Gastroesophageal sphincter (tissue), 3 donors: ENCODE measurements around the gene ZEB2.

Source experiments
- EP300 ChIP-seq: sonication (generic); formaldehyde crosslinking; IDR thresholded peaks from one replicate; pipeline ENCODE4 v1.6.1; 2017; ENCODE audit warnings: antibody characterized with exemption, mild to moderate bottlenecking
- POLR2A ChIP-seq, 2 donors: fragments of 450-650 bp; IDR thresholded peaks; one replicate each; pipeline ENCODE4 v1.6.1; 2017; ENCODE audit warnings: antibody characterized with exemption in 2 of 2, mild to moderate bottlenecking in 2 of 2, moderate library complexity in 1 of 2
- POLR2AphosphoS5 ChIP-seq: sonication (generic); formaldehyde crosslinking; IDR thresholded peaks from one replicate; pipeline ENCODE4 v1.6.1; 2017; ENCODE audit warnings: antibody characterized with exemption
- TF ChIP-seq, protein P1 (sequence below), 4 experiments: fragments of 200-600 bp in 2 of 4; fragments of 450-650 bp in 2 of 4; sonication (generic) in 1 of 4; IDR thresholded peaks; one replicate each; pipeline ENCODE4 v1.5.1; 2017 to 2019; ENCODE audit warnings: antibody characterized with exemption in 4 of 4, mild to moderate bottlenecking in 2 of 4, moderate library complexity in 2 of 4

DNA sequence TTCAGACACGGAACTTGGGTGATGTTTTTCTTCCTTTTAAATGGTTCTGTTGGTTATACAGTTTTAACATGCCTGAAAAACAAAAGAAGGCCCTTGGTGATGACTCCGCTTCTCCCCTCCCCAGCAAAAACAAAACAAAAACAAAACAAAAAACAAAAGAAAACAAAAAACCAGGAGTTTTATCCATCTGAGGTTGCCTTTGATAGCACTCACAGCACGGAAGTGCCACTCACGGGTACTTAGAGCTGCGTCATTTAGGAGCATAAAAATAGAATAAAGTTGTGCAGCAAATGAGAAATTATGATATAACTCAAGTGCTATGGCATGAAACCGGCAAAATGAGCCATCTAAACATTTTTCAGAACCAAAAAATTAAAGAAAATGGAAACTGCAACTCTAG, 57.7 kb downstream of the ZEB2 start:
- TF ChIP-seq, protein P1, sequence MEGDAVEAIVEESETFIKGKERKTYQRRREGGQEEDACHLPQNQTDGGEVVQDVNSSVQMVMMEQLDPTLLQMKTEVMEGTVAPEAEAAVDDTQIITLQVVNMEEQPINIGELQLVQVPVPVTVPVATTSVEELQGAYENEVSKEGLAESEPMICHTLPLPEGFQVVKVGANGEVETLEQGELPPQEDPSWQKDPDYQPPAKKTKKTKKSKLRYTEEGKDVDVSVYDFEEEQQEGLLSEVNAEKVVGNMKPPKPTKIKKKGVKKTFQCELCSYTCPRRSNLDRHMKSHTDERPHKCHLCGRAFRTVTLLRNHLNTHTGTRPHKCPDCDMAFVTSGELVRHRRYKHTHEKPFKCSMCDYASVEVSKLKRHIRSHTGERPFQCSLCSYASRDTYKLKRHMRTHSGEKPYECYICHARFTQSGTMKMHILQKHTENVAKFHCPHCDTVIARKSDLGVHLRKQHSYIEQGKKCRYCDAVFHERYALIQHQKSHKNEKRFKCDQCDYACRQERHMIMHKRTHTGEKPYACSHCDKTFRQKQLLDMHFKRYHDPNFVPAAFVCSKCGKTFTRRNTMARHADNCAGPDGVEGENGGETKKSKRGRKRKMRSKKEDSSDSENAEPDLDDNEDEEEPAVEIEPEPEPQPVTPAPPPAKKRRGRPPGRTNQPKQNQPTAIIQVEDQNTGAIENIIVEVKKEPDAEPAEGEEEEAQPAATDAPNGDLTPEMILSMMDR (IDR thresholded peaks at IDR 0.05): no peak
- no peak for TF ChIP-seq POLR2AphosphoS5
- no peak for TF ChIP-seq POLR2A (IDR thresholded peaks at IDR 0.05)
- TF ChIP-seq EP300: no peak
